NOMO-1 treated with dmso at 0.1 percent for 144 hours (cell line): Measurements from ENCODE around the gene MRPL32.
"Not testable (repeated sequence)": the region's sequence is repeated elsewhere in the genome, so short reads cannot be mapped to it uniquely, and the experiment has no call there.

Source experiments
- DNase-seq: peaks from one replicate; lab custom pipeline; 2025; ENCODE audit not compliant: unreplicated experiment; lab: John Stamatoyannopoulos, UW

MRPL32 gene

GRCh38 chr7:42931834-42932651 is at the start of gene MRPL32, which contains the start of gene PSMA2:
Gene MRPL32, plus strand, starts transcription at chr7:42932376. Its CDS starts 11 bp downstream, at chr7:42932387.
Gene PSMA2, minus strand, starts transcription at chr7:42932174. Its CDS starts 16 bp downstream, at chr7:42932158.
- peak; percentile 98 for DNase-seq

DNA sequence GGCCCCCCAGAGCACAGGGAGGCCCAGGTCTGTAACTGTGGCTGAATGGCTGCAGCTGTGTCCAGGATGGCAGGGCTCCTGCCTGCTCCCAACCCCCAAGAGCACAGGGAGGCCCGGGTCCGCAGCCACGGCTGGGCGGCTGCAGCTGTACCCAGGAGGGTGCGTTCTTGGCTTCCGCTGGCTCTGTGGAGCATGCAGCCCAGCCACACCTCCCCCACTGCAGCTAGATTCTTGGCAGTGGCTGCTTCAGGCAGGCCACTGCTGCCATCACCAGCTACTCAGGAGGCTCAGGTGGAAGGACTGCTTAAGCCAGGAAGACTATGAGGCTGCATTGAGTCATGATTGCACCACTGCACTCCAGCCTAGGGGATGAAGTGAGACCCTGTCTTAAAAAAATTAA is 48.2 kb upstream of the MRPL32 start:
- no peak for DNase-seq

GRCh38 chr7:42885183-42885582 is 47.0 kb upstream of the MRPL32 start:
- DNase-seq = not testable (repeated sequence)

- DNase-seq = no peak
Measured at GRCh38 chr7:42886129-42886528, 46.0 kb upstream of the MRPL32 start.

GRCh38 chr7:42886893-42887505 is 45.2 kb upstream of the MRPL32 start:
- peak; percentile 4 for DNase-seq

DNA sequence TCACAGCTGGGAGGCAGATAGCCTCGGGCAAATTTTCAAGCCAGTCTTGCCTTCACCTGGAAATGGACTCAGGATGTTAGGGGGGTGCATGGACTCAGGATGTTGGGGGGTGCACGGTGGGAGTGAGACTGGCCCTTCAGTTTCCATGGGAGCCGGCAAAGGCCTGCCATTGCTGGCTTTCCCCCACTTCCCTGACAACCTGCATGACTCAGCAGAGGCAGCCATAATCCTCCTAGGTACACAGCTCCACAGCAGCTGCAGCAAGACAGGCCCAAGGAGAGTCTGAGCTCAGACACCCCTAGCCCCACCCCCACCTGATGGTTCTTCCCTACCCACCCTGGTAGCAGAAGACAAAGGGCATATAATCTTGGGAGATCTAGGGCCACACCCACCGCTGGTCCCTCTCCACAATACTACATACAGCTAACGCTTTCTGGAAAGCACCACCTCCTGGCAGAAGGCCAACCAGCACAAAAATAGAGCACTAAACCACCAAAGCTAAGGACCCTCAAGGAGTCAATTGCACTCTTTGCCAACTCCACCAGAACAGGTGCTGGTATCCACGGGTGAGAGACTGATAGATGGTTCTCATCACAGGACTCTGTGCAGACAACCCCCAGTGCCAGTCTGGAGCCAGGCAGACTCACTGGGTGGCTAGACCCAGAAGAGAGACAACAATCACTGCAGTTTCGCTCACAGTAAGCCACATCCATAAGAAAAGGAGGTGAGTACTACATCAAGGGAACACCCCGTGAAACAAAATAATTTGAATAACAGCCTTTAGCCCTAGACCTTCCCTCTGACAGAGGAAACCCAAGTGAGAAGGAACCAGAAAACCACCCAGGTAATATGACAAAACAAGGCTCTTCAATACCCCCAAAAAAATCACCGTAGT is 38.6 kb upstream of the MRPL32 start:
- no peak for DNase-seq

DNA sequence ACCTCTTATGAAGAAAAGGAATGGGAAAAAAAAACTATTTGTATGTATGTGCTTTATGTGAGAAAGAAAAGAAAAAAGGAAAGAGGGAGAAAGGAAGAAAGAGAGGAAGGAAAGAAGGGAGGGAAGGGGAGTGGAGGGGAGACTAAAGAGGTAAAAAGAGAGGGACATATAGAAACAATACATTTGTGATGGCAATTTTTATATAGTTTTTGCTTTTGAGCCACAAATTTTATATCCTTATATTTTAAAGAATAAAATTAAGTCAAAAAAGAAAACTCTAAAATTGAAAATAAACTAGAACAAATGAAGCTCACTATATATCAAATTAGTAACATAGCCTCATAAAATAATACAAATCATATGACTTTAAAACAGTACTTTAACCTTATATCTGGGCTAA is 31.3 kb upstream of the MRPL32 start:
- DNase-seq = no peak

DNA sequence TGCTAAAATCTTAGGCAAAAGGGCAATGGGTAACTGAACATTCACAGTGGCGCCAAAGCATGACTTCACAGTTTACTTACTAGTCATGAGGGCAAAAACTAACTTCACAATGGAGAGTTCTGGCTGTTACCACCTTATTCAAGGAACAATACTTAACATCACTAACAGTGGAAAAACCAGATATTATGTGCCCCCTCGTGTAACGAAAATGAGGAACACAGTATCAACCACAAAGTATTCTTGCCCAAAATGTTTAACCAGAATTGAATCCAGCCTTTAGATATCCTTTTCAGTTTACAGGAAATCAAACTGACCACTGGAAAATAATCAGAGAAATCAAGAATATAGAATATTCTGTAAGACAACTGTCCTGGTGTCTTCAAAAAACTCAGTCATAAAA is 29.8 kb upstream of the MRPL32 start:
- no peak for DNase-seq

- no peak for DNase-seq
Measured at GRCh38 chr7:42906181-42906580, 26.0 kb upstream of the MRPL32 start.

- DNase-seq = no peak
Measured at GRCh38 chr7:42907316-42907715, 24.9 kb upstream of the MRPL32 start.

DNA sequence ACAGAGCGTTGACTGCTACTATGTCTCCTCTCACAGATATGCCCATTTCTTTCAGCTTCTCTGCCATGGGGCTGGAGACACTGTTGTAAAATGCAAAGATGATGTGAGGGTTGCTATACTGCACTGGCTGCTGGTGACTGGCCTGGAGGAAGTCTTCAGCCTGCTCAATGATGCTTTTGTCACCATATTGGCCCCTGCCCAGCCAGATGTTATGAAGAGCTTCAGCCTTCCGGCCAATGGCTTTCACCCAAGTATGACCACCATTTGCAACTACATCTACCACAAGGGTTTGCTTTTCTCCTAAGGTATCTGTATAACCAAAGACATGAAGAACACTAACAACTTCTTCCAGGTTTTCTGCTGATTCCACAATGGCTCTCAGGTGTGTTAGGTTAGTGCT is 21.9 kb upstream of the MRPL32 start:
- no peak for DNase-seq

- peak; percentile 82 for DNase-seq
Measured at GRCh38 chr7:42911454-42912447, 20.4 kb upstream of the MRPL32 start, which contains the start of gene C7orf25. Gene C7orf25, minus strand, starts transcription at chr7:42912070. Its CDS starts 1,170 bp downstream, at chr7:42910900.

DNA sequence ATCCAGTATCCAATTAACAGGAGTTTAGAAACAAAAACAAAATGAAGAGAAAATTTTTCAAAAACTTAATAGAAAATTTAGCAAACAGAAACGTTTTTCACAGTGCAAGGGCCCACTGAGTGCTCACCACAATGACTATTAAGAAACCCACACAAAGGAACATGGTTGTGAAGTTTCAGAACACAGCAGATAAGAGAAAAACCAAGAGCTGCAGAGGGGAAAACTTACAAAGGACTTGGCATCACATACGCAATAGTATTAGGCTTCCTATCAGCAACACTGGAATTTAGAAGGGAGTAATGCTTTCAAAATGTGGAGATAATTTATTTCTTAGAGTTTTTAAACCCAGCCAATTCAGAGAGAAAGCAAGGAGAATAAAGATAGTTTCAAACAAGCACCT is 18.6 kb upstream of the MRPL32 start:
- no peak for DNase-seq

GRCh38 chr7:42914009-42914408 is 18.2 kb upstream of the MRPL32 start:
- no peak for DNase-seq

DNA sequence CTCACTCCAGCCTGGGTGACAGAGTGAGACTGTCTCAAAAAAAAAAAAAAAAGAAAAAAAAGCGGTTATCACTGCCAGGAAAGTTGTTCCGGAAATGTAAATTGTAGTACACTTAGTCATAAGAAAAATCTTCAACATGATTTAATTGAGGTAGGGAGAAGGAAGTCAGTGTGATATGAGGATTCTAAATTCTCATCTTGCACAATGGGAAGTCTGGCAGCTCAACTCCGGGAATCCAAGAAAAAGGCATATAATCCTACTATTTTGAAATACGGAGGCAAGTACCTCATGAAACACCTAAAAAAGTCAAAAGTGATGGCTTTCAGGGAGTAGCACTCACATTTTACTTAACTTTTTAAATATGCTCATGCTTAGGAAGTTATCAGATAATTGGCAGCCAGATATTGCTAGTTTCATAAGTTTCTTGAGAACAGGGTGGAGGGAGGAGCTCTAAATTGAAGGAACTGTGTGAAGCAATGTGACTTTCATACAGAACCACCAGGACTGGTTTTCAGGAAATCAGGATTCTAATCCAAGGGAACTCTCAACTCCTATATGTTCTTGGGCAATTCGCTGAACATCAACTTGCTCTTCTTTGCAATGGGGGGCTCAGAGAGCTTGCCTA is 17.6 kb upstream of the MRPL32 start:
- DNase-seq = no peak

DNA sequence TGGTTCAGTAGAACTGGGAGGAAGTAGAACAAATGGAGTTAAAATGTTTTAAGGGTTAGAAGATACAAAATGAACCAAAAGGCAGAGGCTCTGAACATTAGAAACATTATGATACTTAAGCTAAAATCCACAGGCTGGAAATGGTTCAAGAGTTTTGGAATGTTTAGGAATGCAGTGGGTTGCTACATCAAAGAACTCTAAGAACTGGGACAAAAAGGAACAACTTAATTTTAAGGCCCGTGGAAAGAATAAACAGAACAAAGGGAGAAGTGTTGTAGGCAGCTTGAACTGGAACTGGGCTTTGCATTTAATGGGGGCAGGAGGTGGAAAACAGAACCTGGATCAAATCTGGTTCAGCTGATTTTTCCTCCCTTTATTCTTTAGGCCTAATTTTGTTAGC is 16.8 kb upstream of the MRPL32 start:
- DNase-seq = no peak

DNA sequence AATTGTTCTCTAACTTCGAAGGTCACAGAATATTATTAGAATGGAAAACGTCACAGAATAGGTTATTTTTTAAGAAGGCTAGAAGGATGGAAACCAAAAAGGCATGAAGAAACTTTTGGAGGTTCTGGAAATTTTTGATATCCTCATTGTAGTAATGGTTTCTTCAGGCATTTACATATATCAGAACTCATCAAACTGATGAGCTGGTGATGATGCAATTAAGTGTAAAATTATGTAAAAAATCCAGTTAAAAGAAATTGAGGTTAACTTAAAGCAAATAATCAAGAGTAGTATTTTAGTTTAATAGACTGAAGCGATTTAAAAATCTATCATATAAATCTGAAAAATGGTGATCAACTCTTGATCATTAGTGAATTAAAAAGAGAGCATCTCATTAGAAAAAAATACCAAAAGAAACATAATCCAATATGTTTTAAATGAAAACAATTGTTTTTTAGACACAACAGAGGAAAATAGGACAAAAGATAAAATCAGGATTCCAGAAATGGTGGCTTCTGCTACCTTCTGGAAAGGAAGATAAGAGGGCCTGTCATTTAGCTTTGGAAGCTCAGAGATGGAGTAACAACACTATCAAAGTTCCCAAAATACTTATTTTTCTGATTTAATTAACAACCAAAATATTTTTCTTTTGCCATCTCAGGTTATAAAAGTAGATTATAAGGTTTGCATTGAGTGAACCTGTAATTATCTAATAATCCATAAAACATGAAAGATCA is 10.0 kb upstream of the MRPL32 start:
- no peak for DNase-seq

GRCh38 chr7:42924223-42924838 is 7.8 kb upstream of the MRPL32 start:
- DNase-seq = peak; percentile 8

GRCh38 chr7:42925630-42926029 is 6.5 kb upstream of the MRPL32 start:
- DNase-seq = no peak
